ENCODE results near the gene RTCB. TPM values are rescaled to one million over a fixed set of nuclear protein-coding genes. Genes with fewer than 3 reads are reported as not detected.
A peak's percentile ranks its signal among the peaks of the same experiment; 100 is the strongest.

Gene RTCB
- total RNA-seq, 1 donor from 2014 or later: 76.2 TPM

- Mint-ChIP-seq H3K4me1 (ENCODE audit: unreplicated experiment) (no peaks in the 10 kb centered on the region), H3K27me3 (ENCODE audit: unreplicated experiment) (no peaks in the 10 kb centered on the region), H3K36me3 (ENCODE audit: unreplicated experiment) (peaks cover 37% of the 10 kb centered on the region), H3K9me3 (ENCODE audit: unreplicated experiment) (no peaks in the 10 kb centered on the region), H3K27ac (ENCODE audit: unreplicated experiment) (no peak overlapping the region), H3K4me3 (ENCODE audit: unreplicated experiment) (no peak overlapping the region)
- no peak for TF ChIP-seq CTCF (IDR thresholded peaks at IDR 0.05)
- no peak for DNase-seq (ENCODE audit: extremely low spot score, unreplicated experiment)
Measured at GRCh38 chr22:32385681-32386080, 26.4 kb downstream of the RTCB start.

- Mint-ChIP-seq H3K4me1 (ENCODE audit: unreplicated experiment) (no peaks in the 10 kb centered on the region), H3K36me3 (ENCODE audit: unreplicated experiment) (peaks cover 3% of the 10 kb centered on the region), H3K9me3 (ENCODE audit: unreplicated experiment) (no peaks in the 10 kb centered on the region), H3K27me3 (ENCODE audit: unreplicated experiment) (no peaks in the 10 kb centered on the region), H3K27ac (ENCODE audit: unreplicated experiment) (no peak overlapping the region), H3K4me3 (ENCODE audit: unreplicated experiment) (no peak overlapping the region)
- no peak for DNase-seq (ENCODE audit: extremely low spot score, unreplicated experiment)
- TF ChIP-seq CTCF (IDR thresholded peaks at IDR 0.05): no peak
Measured at GRCh38 chr22:32380991-32381390, 31.1 kb downstream of the RTCB start.

GRCh38 chr22:32378707-32379272, 33.3 kb downstream of the RTCB start:
- Mint-ChIP-seq H3K27ac (ENCODE audit: unreplicated experiment) (no peak overlapping the region), H3K4me3 (ENCODE audit: unreplicated experiment) (no peak overlapping the region), H3K9me3 (ENCODE audit: unreplicated experiment) (no peaks in the 10 kb centered on the region), H3K27me3 (ENCODE audit: unreplicated experiment) (peaks cover 14% of the 10 kb centered on the region), H3K4me1 (ENCODE audit: unreplicated experiment) (no peaks in the 10 kb centered on the region), H3K36me3 (ENCODE audit: unreplicated experiment) (no peaks in the 10 kb centered on the region)
- no peak for DNase-seq (ENCODE audit: extremely low spot score, unreplicated experiment)
- peak; percentile 41 for TF ChIP-seq CTCF (IDR thresholded peaks at IDR 0.05)

GRCh38 chr22:32376681-32377080, 35.4 kb downstream of the RTCB start:
- DNase-seq (ENCODE audit: extremely low spot score, unreplicated experiment): no peak
- H3K27ac Mint-ChIP-seq (ENCODE audit: unreplicated experiment): no peak overlapping the region
- no peaks in the 10 kb centered on the region for H3K9me3 Mint-ChIP-seq (ENCODE audit: unreplicated experiment)
- no peaks in the 10 kb centered on the region for H3K4me1 Mint-ChIP-seq (ENCODE audit: unreplicated experiment)
- no peaks in the 10 kb centered on the region for H3K36me3 Mint-ChIP-seq (ENCODE audit: unreplicated experiment)
- H3K4me3 Mint-ChIP-seq (ENCODE audit: unreplicated experiment): no peak overlapping the region
- peaks cover 24% of the 10 kb centered on the region for H3K27me3 Mint-ChIP-seq (ENCODE audit: unreplicated experiment)
- TF ChIP-seq CTCF (IDR thresholded peaks at IDR 0.05): no peak

- Mint-ChIP-seq H3K27me3 (ENCODE audit: unreplicated experiment) (peaks cover 24% of the 10 kb centered on the region), H3K4me1 (ENCODE audit: unreplicated experiment) (no peaks in the 10 kb centered on the region), H3K27ac (ENCODE audit: unreplicated experiment) (no peak overlapping the region), H3K36me3 (ENCODE audit: unreplicated experiment) (no peaks in the 10 kb centered on the region), H3K4me3 (ENCODE audit: unreplicated experiment) (no peak overlapping the region), H3K9me3 (ENCODE audit: unreplicated experiment) (no peaks in the 10 kb centered on the region)
- no peak for DNase-seq (ENCODE audit: extremely low spot score, unreplicated experiment)
- TF ChIP-seq CTCF (IDR thresholded peaks at IDR 0.05): no peak
Measured at GRCh38 chr22:32375678-32376450, 36.2 kb downstream of the RTCB start.
